ENCODE measurements around the gene HUNK. TPM values are rescaled to one million over a fixed set of nuclear protein-coding genes. Genes with fewer than 3 reads are reported as not detected.

The HUNK gene
- total RNA-seq, 1 donor from 2014 or later = 2.0 TPM

- H3K4me1 ChIP-seq = peaks cover 3% of the 10 kb centered on the region
- no peaks in the 10 kb centered on the region for H3K36me3 ChIP-seq
- no peak overlapping the region for H3K27ac ChIP-seq
- intact Hi-C loops (cut with DNase I) = no loop called here
- DNase-seq (no peak), ATAC-seq (peak; percentile 36)
- no peak for TF ChIP-seq CTCF (IDR thresholded peaks at IDR 0.05)
- H3K27me3 ChIP-seq = no peaks in the 10 kb centered on the region
- no peaks in the 10 kb centered on the region for H3K9me3 ChIP-seq
- H3K4me3 ChIP-seq = no peak overlapping the region
Observed at GRCh38 chr21:31967334-31967733, 94.5 kb downstream of the HUNK start.

GRCh38 chr21:31972622-31973021, 99.8 kb downstream of the HUNK start:
- DNase-seq (no peak), ATAC-seq (no peak)
- no peak overlapping the region for H3K4me3 ChIP-seq
- no peaks in the 10 kb centered on the region for H3K36me3 ChIP-seq
- H3K27ac ChIP-seq = no peak overlapping the region
- no peaks in the 10 kb centered on the region for H3K9me3 ChIP-seq
- TF ChIP-seq CTCF (IDR thresholded peaks at IDR 0.05) = no peak
- intact Hi-C loops (cut with DNase I) = no loop called here
- H3K4me1 ChIP-seq = no peaks in the 10 kb centered on the region
- no peaks in the 10 kb centered on the region for H3K27me3 ChIP-seq

DNA sequence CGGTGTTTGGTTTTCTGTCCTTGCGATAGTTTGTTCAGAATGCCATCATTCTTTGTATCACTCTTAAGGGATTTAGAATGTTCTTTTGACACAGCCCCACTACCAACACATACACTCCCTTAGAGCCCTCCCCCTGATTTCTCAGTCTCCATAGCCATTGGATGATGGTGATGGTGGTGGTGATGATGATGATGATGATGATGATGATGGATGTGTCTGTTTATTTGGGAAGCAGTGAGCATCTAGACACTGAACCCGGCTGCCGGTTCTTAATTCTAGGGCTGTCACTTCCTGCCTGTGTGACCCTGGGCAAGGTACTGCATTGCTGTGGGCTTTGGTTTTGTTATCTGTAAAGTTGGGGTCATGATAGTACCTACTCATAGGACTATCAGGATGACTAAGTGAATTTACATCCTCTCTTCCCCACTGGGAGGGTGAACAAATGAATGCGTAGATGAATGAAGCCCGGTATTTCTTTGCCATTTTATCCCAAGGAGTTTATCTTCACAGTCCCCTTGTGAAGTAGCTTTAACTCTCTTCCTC, 100.7 kb downstream of the HUNK start:
- H3K4me3 ChIP-seq = no peak overlapping the region
- intact Hi-C loops (cut with DNase I) = no loop called here

GRCh38 chr21:31974454-31974985, 101.7 kb downstream of the HUNK start:
- Histone ChIP-seq H3K27ac (no peak overlapping the region), H3K27me3 (no peaks in the 10 kb centered on the region), H3K4me1 (no peaks in the 10 kb centered on the region), H3K9me3 (no peaks in the 10 kb centered on the region), H3K4me3 (no peak overlapping the region), H3K36me3 (no peaks in the 10 kb centered on the region)
- TF ChIP-seq CTCF (IDR thresholded peaks at IDR 0.05) = no peak
- ATAC-seq (no peak), DNase-seq (no peak)
- intact Hi-C loops (cut with DNase I) = no loop called here

More for the DNA sequence above, 100.7 kb downstream of the HUNK start:
- Histone ChIP-seq H3K27ac (no peak overlapping the region), H3K27me3 (no peaks in the 10 kb centered on the region), H3K36me3 (no peaks in the 10 kb centered on the region), H3K9me3 (no peaks in the 10 kb centered on the region), H3K4me1 (no peaks in the 10 kb centered on the region)
- no peak for DNase-seq
- TF ChIP-seq CTCF (IDR thresholded peaks at IDR 0.05) = no peak
- no peak for ATAC-seq

- DNase-seq (no peak), ATAC-seq (no peak)
- TF ChIP-seq CTCF (IDR thresholded peaks at IDR 0.05) = no peak
- Histone ChIP-seq H3K9me3 (no peaks in the 10 kb centered on the region), H3K27me3 (no peaks in the 10 kb centered on the region), H3K27ac (no peak overlapping the region), H3K4me1 (no peaks in the 10 kb centered on the region), H3K4me3 (no peak overlapping the region), H3K36me3 (no peaks in the 10 kb centered on the region)
- intact Hi-C loops (cut with DNase I) = no loop called here
Observed at GRCh38 chr21:31975491-31975890, 102.7 kb downstream of the HUNK start.

GRCh38 chr21:31977816-31978215, 105.0 kb downstream of the HUNK start:
- H3K4me3 ChIP-seq = no peak overlapping the region
- H3K36me3 ChIP-seq = no peaks in the 10 kb centered on the region
- DNase-seq (no peak), ATAC-seq (no peak)
- H3K27ac ChIP-seq = no peak overlapping the region
- TF ChIP-seq CTCF (IDR thresholded peaks at IDR 0.05) = no peak
- no peaks in the 10 kb centered on the region for H3K9me3 ChIP-seq
- intact Hi-C loops (cut with DNase I) = no loop called here
- H3K4me1 ChIP-seq = no peaks in the 10 kb centered on the region
- no peaks in the 10 kb centered on the region for H3K27me3 ChIP-seq
